ENCODE measurements around the gene SPOCK1.

Gene SPOCK1

DNA sequence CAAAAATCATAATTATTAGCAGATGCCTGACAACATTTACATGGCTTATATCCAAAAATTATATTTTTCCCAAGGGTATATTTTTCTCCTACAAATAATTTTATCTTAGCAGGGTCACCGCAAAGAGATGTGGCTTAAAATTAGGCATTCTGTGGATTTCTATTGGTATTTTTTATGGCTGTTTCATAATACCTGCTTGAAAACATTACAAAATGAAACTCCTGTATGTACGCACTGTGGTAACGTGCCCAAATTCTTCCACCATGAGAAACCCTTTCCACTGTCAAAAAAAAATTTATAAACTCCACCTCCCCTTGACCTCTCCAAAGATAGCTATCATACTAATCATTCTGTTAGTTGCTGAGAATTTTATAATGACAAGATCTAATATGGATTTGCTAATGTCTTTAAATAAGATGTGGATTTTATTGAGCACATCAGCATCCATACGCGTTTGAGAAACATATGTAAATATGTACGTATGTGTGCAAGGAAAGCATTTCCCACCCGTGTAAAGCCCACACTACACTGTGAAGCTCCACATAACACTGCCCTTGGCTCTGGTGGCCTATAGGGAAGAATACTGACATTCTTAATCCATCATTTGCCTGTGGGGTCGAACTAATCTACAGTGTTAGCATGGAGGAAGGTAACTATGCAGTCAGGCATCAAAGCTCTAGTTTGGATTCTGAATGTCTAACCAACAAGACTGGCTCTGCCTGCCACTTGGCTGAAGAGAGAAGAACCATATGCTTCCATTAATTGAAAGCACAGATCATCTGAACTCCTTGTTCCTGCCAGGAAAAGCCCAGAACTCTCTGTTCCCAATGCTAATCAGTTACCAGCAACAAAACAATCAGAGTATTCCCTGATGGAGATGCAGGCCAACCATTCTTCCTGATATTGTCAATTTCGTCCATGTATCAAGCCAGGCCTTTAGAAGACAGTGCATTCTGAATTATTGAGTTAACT is 244.7 kb downstream of the SPOCK1 start:
- Histone ChIP-seq H3K27ac (ENCODE audit: low read length) (no peak overlapping the region), H3K4me3 (ENCODE audit: low read depth in 1 of 2, low read length in 2 of 2) (no peak overlapping the region), H3K27me3 (ENCODE audit: insufficient read depth, low read length, poor library complexity) (peaks cover 7% of the 10 kb centered on the region), H3K36me3 (ENCODE audit: insufficient read depth, low read length) (no peaks in the 10 kb centered on the region), H4K20me1 (ENCODE audit: insufficient read depth, low read length) (no peaks in the 10 kb centered on the region), H3K4me1 (ENCODE audit: insufficient read depth, low read length) (no peaks in the 10 kb centered on the region), H3K4me2 (ENCODE audit: insufficient read depth, low read length) (no peak overlapping the region), H3K9me3 (ENCODE audit: insufficient read depth, low read length, severe bottlenecking) (no peaks in the 10 kb centered on the region), H3K79me2 (ENCODE audit: insufficient read depth, low read length) (no peaks in the 10 kb centered on the region), H2AFZ (ENCODE audit: low read depth, low read length) (no peak overlapping the region), H3K9ac (ENCODE audit: low read depth, low read length) (no peak overlapping the region)
- ATAC-seq (ENCODE audit: insufficient read depth, low read depth) (no peak), DNase-seq (no peak)
- no peak for TF ChIP-seq EZH2 (IDR thresholded peaks at IDR 0.05; ENCODE audit: borderline replicate concordance, low read depth, low read length, severe bottlenecking)
- no peak for TF ChIP-seq CTCF (IDR thresholded peaks at IDR 0.05; ENCODE audit: borderline replicate concordance, extremely low read depth, low read length, poor library complexity, severe bottlenecking)

DNA sequence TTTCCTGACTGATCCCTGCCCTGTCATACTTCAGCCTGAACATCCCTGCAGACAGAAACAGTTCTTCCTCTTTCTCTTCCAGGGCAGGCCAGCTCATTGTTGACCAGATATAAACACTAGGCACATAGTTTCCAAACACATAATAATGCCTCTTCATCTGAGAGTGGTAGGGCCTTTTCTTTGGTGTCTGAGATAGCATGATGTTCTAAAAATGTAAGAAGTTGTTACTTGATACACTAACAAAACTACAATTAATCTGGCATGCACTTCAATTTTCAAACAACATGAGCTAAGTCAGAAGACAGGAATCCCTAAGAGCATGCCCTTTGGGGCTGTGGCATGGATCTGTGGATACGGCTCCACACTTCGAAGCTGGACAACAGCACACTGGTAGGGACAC is 246.6 kb downstream of the SPOCK1 start:
- Histone ChIP-seq H3K4me1 (ENCODE audit: insufficient read depth, low read length) (no peaks in the 10 kb centered on the region), H3K36me3 (ENCODE audit: insufficient read depth, low read length) (no peaks in the 10 kb centered on the region), H4K20me1 (ENCODE audit: insufficient read depth, low read length) (no peaks in the 10 kb centered on the region), H3K79me2 (ENCODE audit: insufficient read depth, low read length) (no peaks in the 10 kb centered on the region), H3K9ac (ENCODE audit: low read depth, low read length) (no peak overlapping the region), H3K4me3 (ENCODE audit: low read depth in 1 of 2, low read length in 2 of 2) (no peak overlapping the region), H2AFZ (ENCODE audit: low read depth, low read length) (no peak overlapping the region), H3K27me3 (ENCODE audit: insufficient read depth, low read length, poor library complexity) (peaks cover 7% of the 10 kb centered on the region), H3K9me3 (ENCODE audit: insufficient read depth, low read length, severe bottlenecking) (no peaks in the 10 kb centered on the region), H3K27ac (ENCODE audit: low read length) (no peak overlapping the region), H3K4me2 (ENCODE audit: insufficient read depth, low read length) (no peak overlapping the region)
- ATAC-seq (ENCODE audit: insufficient read depth, low read depth) (no peak), DNase-seq (no peak)
- TF ChIP-seq CTCF (IDR thresholded peaks at IDR 0.05; ENCODE audit: borderline replicate concordance, extremely low read depth, low read length, poor library complexity, severe bottlenecking) (no peak), EZH2 (IDR thresholded peaks at IDR 0.05; ENCODE audit: borderline replicate concordance, low read depth, low read length, severe bottlenecking) (no peak)

DNA sequence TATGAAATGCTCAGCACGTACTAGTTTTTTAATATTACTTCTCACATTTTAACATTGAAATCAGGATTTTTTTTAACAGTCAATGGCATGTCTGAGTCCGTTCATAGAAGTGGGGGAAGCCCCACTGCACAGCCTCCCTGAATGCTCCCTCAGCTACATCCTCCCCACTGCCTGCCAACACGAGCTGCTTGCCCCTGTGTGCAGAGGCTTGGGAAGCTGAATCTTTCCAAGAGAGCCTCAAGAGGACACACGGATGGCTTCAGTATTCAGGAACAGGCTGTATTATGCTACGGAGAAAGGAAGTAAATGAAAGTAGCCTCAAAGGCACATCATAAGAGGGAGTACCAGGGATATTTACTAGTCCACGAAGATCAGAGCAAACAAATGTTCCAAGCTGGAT is 248.7 kb downstream of the SPOCK1 start:
- Histone ChIP-seq H3K36me3 (ENCODE audit: insufficient read depth, low read length) (no peaks in the 10 kb centered on the region), H3K4me2 (ENCODE audit: insufficient read depth, low read length) (no peak overlapping the region), H3K4me1 (ENCODE audit: insufficient read depth, low read length) (no peaks in the 10 kb centered on the region), H3K27me3 (ENCODE audit: insufficient read depth, low read length, poor library complexity) (peaks cover 4% of the 10 kb centered on the region), H4K20me1 (ENCODE audit: insufficient read depth, low read length) (no peaks in the 10 kb centered on the region), H3K4me3 (ENCODE audit: low read depth in 1 of 2, low read length in 2 of 2) (no peak overlapping the region), H3K79me2 (ENCODE audit: insufficient read depth, low read length) (no peaks in the 10 kb centered on the region), H3K9me3 (ENCODE audit: insufficient read depth, low read length, severe bottlenecking) (no peaks in the 10 kb centered on the region), H2AFZ (ENCODE audit: low read depth, low read length) (no peak overlapping the region), H3K9ac (ENCODE audit: low read depth, low read length) (no peak overlapping the region), H3K27ac (ENCODE audit: low read length) (no peak overlapping the region)
- DNase-seq: no peak
- no peak for TF ChIP-seq CTCF (IDR thresholded peaks at IDR 0.05; ENCODE audit: borderline replicate concordance, extremely low read depth, low read length, poor library complexity, severe bottlenecking)
- no peak for TF ChIP-seq EZH2 (IDR thresholded peaks at IDR 0.05; ENCODE audit: borderline replicate concordance, low read depth, low read length, severe bottlenecking)
- no peak for ATAC-seq (ENCODE audit: insufficient read depth, low read depth)
